ENCODE data around the gene PCOLCE2.

The PCOLCE2 gene

DNA sequence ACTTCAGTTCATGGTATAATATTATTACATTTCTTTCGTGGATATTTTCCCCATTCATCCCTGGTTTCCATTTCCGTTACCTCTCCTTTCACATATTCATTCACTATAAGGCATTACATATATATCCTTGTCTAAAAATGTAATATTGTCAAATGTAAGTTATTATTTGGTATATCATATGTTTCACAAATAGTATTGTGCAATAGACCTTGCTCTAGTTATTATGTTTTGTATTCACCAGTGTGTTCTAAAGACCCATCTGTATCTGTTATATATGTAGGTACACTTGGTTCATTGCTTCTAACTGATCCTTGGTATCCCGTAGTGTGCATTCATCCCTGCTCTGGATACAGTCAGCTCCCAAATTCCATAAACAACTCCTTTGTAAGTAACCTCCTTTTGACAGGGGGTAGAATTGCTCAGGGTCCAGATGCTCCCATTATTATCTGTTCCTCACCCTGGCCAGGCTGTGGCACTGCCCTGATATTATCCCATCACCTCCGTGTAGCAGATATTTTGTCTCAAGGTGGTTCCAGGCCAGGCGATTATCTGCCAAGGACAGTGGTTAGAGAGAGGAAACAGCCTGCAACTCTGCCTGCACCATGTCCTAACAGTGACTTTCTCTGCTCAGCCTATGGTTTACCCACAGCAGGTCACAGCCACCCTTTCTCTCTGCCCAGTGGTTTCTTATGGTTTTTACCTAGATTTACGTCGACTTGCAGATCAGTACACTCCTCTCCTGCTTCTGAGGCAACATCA is 45.4 kb upstream of the PCOLCE2 start:
- no peaks in the 10 kb centered on the region for H3F3A ChIP-seq (ENCODE audit: control insufficient read depth, insufficient read depth)
- H3K27ac ChIP-seq (ENCODE audit: low read depth, low read length): no peak overlapping the region
- H3K4me2 ChIP-seq (ENCODE audit: low read length): no peak overlapping the region
- H3K4me3 ChIP-seq (ENCODE audit: low read length): no peak overlapping the region
- peaks cover 6% of the 10 kb centered on the region; the same call in 1 of the 2 replicates for H3K27me3 ChIP-seq (ENCODE audit: control insufficient read depth, low read length)
- no peaks in the 10 kb centered on the region for H3K9me2 ChIP-seq (replicated peaks; ENCODE audit: control insufficient read depth, low read length)
- no peaks in the 10 kb centered on the region for H4K20me1 ChIP-seq (ENCODE audit: control insufficient read depth, insufficient read depth, low read depth, low read length)
- no peaks in the 10 kb centered on the region for H3K79me2 ChIP-seq (ENCODE audit: control insufficient read depth, low read length)
- TF ChIP-seq EZH2phosphoT487 (IDR thresholded peaks at IDR 0.05; ENCODE audit: borderline replicate concordance, low read length): no peak
- TF ChIP-seq, protein P1, sequence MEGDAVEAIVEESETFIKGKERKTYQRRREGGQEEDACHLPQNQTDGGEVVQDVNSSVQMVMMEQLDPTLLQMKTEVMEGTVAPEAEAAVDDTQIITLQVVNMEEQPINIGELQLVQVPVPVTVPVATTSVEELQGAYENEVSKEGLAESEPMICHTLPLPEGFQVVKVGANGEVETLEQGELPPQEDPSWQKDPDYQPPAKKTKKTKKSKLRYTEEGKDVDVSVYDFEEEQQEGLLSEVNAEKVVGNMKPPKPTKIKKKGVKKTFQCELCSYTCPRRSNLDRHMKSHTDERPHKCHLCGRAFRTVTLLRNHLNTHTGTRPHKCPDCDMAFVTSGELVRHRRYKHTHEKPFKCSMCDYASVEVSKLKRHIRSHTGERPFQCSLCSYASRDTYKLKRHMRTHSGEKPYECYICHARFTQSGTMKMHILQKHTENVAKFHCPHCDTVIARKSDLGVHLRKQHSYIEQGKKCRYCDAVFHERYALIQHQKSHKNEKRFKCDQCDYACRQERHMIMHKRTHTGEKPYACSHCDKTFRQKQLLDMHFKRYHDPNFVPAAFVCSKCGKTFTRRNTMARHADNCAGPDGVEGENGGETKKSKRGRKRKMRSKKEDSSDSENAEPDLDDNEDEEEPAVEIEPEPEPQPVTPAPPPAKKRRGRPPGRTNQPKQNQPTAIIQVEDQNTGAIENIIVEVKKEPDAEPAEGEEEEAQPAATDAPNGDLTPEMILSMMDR (IDR thresholded peaks at IDR 0.05; ENCODE audit: low read depth, low read length, poor library complexity, severe bottlenecking): no peak
- no peaks in the 10 kb centered on the region for H3K36me3 ChIP-seq (ENCODE audit: control insufficient read depth, low read length)
- no peaks in the 10 kb centered on the region for H3K9me3 ChIP-seq (ENCODE audit: control insufficient read depth, insufficient read depth, low read length)
- no peaks in the 10 kb centered on the region for H3K4me1 ChIP-seq (ENCODE audit: control insufficient read depth, low read length)

DNA sequence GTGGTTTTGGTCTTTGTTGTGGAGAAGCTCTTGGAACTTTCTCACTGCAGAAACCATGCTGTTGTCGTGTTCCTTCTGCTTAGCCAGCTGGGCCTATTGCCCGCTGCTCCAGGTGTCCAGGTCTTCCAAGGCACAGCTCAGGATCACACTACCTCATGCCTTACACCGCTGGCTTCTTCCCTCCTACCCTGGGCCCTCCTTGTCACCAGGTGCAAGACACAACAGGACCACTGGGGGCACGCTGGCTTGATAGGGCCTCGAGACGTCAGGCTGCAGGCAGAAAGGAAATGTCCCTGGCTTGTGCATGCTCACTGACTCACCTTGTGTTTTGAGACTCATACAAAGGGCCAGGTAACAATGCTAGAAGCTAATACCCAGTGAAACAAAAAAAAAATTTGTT is 42.3 kb upstream of the PCOLCE2 start:
- no peak overlapping the region for H3K27ac ChIP-seq (ENCODE audit: low read depth, low read length)
- TF ChIP-seq, protein P1 (IDR thresholded peaks at IDR 0.05; ENCODE audit: low read depth, low read length, poor library complexity, severe bottlenecking): no peak
- no peak for TF ChIP-seq EZH2phosphoT487 (IDR thresholded peaks at IDR 0.05; ENCODE audit: borderline replicate concordance, low read length)
- H3K4me2 ChIP-seq (ENCODE audit: low read length): no peak overlapping the region
- no peaks in the 10 kb centered on the region for H3F3A ChIP-seq (ENCODE audit: control insufficient read depth, insufficient read depth)
- H3K9me2 ChIP-seq (replicated peaks; ENCODE audit: control insufficient read depth, low read length): no peaks in the 10 kb centered on the region
- peaks cover 6% of the 10 kb centered on the region; the same call in 1 of the 2 replicates for H3K27me3 ChIP-seq (ENCODE audit: control insufficient read depth, low read length)
- no peaks in the 10 kb centered on the region for H3K79me2 ChIP-seq (ENCODE audit: control insufficient read depth, low read length)
- no peak overlapping the region for H3K4me3 ChIP-seq (ENCODE audit: low read length)
- no peaks in the 10 kb centered on the region for H3K36me3 ChIP-seq (ENCODE audit: control insufficient read depth, low read length)
- no peaks in the 10 kb centered on the region for H4K20me1 ChIP-seq (ENCODE audit: control insufficient read depth, insufficient read depth, low read depth, low read length)
- no peaks in the 10 kb centered on the region for H3K4me1 ChIP-seq (ENCODE audit: control insufficient read depth, low read length)
- H3K9me3 ChIP-seq (ENCODE audit: control insufficient read depth, insufficient read depth, low read length): no peaks in the 10 kb centered on the region

DNA sequence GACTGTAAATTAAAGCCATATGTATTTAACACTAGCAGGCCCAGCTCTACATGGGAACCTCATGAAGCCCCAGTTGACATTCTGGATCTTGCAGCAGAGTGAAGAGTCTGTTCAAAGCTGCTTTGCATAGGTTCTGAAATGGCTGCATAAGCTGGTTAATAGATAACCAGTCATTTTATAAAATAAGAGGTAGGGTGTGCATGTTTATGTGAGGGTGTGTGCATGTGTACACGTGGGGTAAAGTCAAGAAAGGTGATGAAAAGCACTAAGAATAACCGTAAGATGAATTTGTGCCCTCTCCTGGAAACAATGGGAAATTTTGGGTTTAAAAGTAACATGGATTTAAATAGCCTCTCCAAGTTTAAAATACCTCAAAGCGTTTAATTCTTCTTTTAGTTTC is 41.6 kb upstream of the PCOLCE2 start:
- Histone ChIP-seq H3K27ac (ENCODE audit: low read depth, low read length) (no peak overlapping the region), H3K79me2 (ENCODE audit: control insufficient read depth, low read length) (no peaks in the 10 kb centered on the region), H3K27me3 (ENCODE audit: control insufficient read depth, low read length) (peaks cover 6% of the 10 kb centered on the region; the same call in 1 of the 2 replicates), H3F3A (ENCODE audit: control insufficient read depth, insufficient read depth) (no peaks in the 10 kb centered on the region), H3K4me3 (ENCODE audit: low read length) (no peak overlapping the region), H4K20me1 (ENCODE audit: control insufficient read depth, insufficient read depth, low read depth, low read length) (no peaks in the 10 kb centered on the region), H3K9me2 (replicated peaks; ENCODE audit: control insufficient read depth, low read length) (no peaks in the 10 kb centered on the region), H3K4me1 (ENCODE audit: control insufficient read depth, low read length) (no peaks in the 10 kb centered on the region), H3K36me3 (ENCODE audit: control insufficient read depth, low read length) (no peaks in the 10 kb centered on the region), H3K9me3 (ENCODE audit: control insufficient read depth, insufficient read depth, low read length) (no peaks in the 10 kb centered on the region), H3K4me2 (ENCODE audit: low read length) (no peak overlapping the region)
- no peak for TF ChIP-seq EZH2phosphoT487 (IDR thresholded peaks at IDR 0.05; ENCODE audit: borderline replicate concordance, low read length)

DNA sequence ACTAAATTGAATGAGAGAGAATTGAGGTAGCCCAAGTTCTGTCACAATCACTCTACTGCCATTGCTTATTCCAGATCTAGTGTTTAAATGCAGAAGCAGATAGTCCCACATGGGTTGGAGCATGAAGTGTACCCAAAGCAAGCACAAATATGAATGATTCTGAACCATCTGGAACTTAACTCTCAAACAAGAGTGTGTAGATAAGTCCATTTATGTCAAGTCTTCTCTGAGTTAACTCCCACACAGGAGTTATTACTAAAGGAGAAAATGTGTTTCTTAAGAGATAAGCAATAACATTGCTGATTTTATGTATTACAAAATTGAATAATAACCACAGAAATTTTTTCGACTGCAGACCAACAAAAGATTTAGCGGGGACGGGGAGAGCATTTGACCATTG is 41.0 kb upstream of the PCOLCE2 start:
- Histone ChIP-seq H3K4me3 (ENCODE audit: low read length) (no peak overlapping the region), H3K27me3 (ENCODE audit: control insufficient read depth, low read length) (0 out of 2 replicates have a peak, but pooled peaks cover 3% of the 10 kb centered on the region), H3K4me2 (ENCODE audit: low read length) (no peak overlapping the region), H3K4me1 (ENCODE audit: control insufficient read depth, low read length) (no peaks in the 10 kb centered on the region), H3K79me2 (ENCODE audit: control insufficient read depth, low read length) (no peaks in the 10 kb centered on the region), H3K27ac (ENCODE audit: low read depth, low read length) (no peak overlapping the region), H3K9me3 (ENCODE audit: control insufficient read depth, insufficient read depth, low read length) (no peaks in the 10 kb centered on the region), H3K9me2 (replicated peaks; ENCODE audit: control insufficient read depth, low read length) (no peaks in the 10 kb centered on the region), H3K36me3 (ENCODE audit: control insufficient read depth, low read length) (no peaks in the 10 kb centered on the region), H4K20me1 (ENCODE audit: control insufficient read depth, insufficient read depth, low read depth, low read length) (no peaks in the 10 kb centered on the region), H3F3A (ENCODE audit: control insufficient read depth, insufficient read depth) (no peaks in the 10 kb centered on the region)
- TF ChIP-seq, protein P1 (IDR thresholded peaks at IDR 0.05; ENCODE audit: low read depth, low read length, poor library complexity, severe bottlenecking): no peak
- no peak for TF ChIP-seq EZH2phosphoT487 (IDR thresholded peaks at IDR 0.05; ENCODE audit: borderline replicate concordance, low read length)
